Measurements from ENCODE around the gene DCP1B.
"Not testable (repeated sequence)": the region's sequence is repeated elsewhere in the genome, so short reads cannot be mapped to it uniquely, and the experiment has no call there.

DNA sequence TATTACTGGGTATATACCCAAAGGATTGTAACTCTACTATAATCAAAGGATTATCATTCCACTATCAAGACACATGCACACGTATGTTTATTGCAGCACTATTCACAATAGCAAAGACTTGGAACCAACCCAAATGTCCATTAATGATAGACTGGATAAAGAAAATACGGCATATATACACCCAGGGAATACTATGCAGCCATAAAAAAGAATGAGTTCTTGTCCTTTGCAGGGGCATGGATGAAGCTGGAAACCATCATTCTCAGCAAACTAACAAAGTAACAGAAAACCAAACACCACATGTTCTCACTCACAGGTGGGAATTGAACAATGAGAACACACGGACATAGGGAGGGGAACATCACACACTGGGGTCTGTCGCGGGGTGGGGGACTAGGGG, 58.8 kb downstream of the DCP1B start:
- TF ChIP-seq, protein P1, sequence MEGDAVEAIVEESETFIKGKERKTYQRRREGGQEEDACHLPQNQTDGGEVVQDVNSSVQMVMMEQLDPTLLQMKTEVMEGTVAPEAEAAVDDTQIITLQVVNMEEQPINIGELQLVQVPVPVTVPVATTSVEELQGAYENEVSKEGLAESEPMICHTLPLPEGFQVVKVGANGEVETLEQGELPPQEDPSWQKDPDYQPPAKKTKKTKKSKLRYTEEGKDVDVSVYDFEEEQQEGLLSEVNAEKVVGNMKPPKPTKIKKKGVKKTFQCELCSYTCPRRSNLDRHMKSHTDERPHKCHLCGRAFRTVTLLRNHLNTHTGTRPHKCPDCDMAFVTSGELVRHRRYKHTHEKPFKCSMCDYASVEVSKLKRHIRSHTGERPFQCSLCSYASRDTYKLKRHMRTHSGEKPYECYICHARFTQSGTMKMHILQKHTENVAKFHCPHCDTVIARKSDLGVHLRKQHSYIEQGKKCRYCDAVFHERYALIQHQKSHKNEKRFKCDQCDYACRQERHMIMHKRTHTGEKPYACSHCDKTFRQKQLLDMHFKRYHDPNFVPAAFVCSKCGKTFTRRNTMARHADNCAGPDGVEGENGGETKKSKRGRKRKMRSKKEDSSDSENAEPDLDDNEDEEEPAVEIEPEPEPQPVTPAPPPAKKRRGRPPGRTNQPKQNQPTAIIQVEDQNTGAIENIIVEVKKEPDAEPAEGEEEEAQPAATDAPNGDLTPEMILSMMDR (IDR thresholded peaks at IDR 0.05; ENCODE audit: low read depth, low read length) = not testable (repeated sequence)
- TF ChIP-seq EZH2phosphoT487 (IDR thresholded peaks at IDR 0.05; ENCODE audit: low read depth) = not testable (repeated sequence)
